HG03575 (cell line): ENCODE results near the gene CEACAM18.
"Not testable (repeated sequence)": the region's sequence is repeated elsewhere in the genome, so short reads cannot be mapped to it uniquely, and the experiment has no call there.

Experiments used
- ATAC-seq: cut with Tn5 transposase; IDR thresholded peaks from one replicate; pipeline ENCODE4 v1.9.1; 2021; ENCODE audit not compliant: unreplicated experiment, insufficient number of reproducible peaks, low FRiP score; ENCODE audit errors: extremely low read depth

CEACAM18 gene

DNA sequence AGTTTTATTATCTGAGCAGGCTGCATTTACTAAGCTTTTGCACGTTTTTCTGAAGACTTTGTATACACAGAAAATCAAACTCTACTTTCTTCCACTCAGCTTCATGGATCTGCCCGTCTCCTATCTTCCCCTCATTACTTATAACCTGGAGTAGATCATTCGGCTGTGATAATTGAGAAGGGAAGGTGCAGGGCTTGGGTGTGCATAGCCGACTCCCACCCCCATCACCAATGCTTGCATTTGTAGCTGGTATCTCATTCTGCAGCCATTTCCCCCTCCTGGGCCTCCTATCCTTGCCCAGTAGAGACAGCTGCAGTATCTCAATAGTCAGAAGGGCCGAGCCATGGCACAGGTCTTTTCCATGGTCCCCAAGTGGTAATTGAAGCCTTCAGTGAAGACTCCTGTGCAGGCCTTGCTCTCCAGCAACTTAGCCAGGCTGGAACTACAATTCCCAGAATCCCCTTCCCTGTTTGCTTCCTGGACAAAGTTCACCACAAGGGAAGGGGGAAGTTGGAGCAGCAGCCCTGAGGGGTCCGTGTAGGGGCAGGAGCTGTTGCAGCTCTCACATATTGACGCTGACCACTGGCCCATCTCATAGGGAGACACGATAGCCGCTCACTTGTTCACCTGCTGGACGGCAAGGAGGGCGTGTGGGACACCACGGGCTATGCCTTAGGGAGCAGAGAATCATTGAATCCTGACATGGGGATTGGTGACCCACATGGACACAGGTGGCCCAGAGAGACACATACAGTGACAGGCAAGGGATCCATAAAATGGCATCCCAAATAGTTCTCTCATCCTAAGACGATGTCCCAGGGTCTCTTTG is 18.0 kb upstream of the CEACAM18 start:
- ATAC-seq: no peak

DNA sequence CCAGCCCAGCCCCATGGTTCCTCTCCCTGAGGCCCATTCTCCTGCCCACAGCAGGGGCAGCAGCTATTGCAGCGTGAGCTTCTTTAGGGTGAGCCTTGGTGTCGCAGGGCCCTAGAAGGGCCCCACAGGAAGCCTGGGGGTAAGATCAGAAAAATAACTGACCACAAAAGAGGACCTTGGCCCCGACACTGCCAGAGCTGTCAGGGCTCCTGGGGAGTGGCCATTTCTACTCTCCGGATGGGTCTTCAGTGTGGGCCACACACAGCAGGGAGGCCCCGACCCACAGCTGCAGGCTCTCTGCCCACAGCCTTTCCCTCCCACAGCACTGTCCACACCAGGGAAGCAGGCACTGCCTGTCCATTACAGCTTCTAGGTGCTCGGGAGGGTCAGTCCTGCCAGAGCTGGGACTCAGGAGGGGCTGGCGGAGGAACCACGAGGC is 16.6 kb upstream of the CEACAM18 start:
- no peak for ATAC-seq

GRCh38 chr19:51462276-51462675 is 16.1 kb upstream of the CEACAM18 start:
- no peak for ATAC-seq

GRCh38 chr19:51462681-51463080 is 15.7 kb upstream of the CEACAM18 start:
- no peak for ATAC-seq

- not testable (repeated sequence) for ATAC-seq
Measured at GRCh38 chr19:51463976-51464581, 14.3 kb upstream of the CEACAM18 start.

- no peak for ATAC-seq
Measured at GRCh38 chr19:51466723-51467122, 11.6 kb upstream of the CEACAM18 start.

DNA sequence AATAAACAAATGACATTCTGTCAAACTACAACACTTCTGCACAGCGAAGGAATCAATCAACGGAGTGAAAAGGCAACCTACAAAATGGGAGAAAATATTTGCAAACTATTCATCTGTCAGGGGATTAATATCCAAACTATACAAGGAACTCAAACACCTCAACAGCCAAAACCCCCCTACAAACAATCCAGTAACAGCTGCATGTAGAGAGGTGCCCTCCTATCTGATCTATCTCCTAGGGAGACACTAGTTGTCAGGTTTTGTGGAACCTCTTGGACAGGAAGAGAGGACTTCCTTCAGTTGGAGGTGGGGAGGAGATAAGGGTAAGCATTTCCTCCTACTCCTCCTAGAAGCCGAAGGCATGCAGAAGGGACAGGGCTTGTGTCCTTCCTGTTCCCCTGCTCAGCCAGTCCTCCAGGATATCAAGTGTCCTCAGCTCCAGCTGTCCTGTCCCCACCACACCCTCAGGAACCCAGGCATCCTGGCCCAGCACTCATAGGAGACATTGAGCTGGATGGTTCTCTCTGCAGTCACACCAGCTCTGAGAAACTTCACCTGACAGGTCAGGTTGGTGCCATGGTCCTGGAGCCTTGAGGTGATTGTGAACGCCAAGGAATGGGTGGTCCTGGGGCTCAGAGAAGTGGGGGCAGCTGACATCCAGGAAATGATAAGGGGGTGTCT is 10.3 kb upstream of the CEACAM18 start:
- ATAC-seq: no peak

DNA sequence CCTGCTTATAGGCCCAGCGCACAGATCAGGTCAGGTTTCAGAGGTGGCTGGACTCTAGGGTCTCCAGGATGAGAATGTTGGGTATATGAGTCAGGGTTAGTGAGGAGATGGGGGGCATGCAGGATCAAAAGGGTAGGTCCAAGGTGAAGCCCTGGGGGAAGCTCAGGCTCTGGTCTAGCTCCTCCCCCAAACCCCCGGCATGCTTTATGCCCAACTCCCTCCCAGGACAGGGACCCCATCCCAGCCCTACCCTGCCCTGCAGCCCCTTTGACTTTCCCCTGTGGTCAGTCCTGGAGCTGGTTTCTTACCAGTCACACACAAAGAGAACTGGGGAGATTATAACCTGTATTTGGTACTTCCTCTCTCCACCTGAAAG is 9.8 kb upstream of the CEACAM18 start:
- ATAC-seq: no peak

DNA sequence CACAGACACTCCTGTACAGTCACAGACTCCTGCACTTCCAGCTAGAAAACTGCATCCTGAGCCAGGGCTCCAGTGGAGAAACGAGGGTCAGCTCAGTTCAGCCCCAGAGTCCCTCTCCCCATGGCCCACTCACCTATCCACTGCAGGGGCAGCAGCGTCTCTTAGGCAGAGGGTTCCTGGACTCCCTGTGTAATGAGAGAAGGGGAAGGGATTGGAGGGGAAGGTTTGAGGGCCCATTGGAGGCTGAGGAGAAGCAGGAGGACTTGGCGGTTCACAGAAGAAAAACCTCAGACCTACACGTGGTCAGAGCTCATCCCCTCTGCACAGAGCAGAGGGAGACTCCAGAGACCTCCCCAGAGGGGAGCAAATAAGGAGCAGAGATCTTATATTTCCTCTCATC is 9.2 kb upstream of the CEACAM18 start:
- no peak for ATAC-seq

GRCh38 chr19:51469629-51470028 is 8.7 kb upstream of the CEACAM18 start:
- ATAC-seq: no peak

DNA sequence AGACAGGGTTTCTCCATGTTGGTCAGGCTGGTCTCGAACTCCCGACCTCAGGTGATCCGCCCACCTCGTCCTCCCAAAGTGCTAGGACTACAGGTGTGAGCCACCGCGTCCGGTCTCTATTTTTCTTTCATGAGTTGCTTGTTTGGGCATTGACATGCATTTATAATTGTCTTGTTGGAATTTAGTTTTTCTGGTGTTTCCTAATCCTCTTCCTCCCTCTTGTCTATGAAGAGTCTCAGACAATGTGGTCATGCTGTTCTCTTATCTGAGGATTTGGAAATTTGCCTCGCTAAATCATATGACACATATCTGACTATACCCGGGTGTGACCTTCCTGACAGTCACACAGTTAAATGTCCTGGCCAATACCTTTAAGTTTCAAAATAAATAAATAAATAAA is 7.4 kb upstream of the CEACAM18 start:
- ATAC-seq: no peak

GRCh38 chr19:51471527-51471926 is 6.8 kb upstream of the CEACAM18 start:
- no peak for ATAC-seq

DNA sequence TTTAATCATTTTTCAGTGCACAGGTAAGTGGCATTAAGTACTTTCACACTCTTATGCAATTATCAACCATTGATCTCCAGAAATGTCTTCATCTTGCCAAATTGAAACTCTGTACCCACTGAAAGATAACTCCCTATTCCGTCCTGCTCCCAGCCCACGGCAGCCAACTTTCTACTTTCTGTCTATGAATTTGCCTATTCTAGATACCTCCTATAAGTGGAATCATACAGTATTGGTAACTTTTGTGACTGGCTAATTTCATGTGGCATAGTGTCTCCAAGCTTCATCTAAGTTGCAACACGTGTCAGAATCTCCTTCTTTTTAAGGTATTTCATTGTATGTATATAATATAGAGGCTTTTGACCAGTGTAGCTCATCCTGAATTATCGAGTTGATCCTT is 5.7 kb upstream of the CEACAM18 start:
- ATAC-seq: no peak

DNA sequence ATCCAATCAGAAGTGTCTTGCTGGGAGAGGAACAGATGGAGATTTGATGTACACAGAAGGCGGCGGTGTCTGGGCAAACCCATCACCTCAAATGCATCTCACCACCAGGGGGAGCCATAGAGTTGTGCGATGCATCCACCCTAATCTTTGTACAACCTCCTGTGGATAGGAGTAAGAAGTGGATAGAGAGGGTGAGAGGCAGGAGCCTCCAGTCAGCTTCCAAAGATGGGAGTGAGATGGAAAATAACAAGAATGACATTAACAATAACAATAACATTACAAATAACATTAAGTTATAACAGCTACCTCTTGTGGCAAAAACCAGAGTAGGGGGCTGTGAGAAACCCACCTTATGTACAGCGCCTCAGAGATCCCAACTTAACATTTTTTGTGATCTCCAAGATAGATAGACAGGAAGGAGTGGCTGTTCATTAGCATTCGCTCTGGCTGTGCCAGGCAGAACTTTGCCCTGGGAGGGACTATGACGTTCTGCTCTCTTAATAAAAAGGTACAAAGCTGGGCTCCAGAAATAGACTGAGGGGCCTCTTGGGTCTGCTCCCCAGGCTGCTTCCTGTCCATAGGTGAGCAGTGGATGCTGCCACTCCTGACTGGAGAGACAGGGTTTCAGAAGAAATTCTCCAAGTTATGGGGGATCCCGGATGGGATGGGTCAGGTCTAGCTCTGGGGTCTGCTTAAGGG is 5.2 kb upstream of the CEACAM18 start:
- ATAC-seq: no peak

DNA sequence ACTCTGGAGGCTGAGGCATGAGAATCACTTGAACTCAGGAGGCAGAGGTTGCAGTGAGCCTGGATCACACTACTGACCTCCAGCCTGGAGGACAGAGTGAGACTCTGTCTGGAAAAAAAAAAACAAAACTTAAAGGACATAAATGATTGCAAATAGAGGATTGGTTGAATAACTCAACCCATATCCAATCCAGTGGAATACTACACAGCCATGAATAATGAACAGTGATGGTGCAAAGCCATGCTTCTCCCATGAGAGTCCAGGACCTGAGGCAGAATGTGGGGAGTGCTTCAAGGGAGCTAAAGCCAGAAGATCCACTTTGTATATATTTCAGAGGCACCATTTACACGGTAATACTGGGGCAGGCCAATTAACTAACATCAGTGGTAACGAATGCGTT is 2.2 kb upstream of the CEACAM18 start:
- ATAC-seq: no peak

- no peak for ATAC-seq
Measured at GRCh38 chr19:51477344-51477743, 995 bp upstream of the CEACAM18 start.

DNA sequence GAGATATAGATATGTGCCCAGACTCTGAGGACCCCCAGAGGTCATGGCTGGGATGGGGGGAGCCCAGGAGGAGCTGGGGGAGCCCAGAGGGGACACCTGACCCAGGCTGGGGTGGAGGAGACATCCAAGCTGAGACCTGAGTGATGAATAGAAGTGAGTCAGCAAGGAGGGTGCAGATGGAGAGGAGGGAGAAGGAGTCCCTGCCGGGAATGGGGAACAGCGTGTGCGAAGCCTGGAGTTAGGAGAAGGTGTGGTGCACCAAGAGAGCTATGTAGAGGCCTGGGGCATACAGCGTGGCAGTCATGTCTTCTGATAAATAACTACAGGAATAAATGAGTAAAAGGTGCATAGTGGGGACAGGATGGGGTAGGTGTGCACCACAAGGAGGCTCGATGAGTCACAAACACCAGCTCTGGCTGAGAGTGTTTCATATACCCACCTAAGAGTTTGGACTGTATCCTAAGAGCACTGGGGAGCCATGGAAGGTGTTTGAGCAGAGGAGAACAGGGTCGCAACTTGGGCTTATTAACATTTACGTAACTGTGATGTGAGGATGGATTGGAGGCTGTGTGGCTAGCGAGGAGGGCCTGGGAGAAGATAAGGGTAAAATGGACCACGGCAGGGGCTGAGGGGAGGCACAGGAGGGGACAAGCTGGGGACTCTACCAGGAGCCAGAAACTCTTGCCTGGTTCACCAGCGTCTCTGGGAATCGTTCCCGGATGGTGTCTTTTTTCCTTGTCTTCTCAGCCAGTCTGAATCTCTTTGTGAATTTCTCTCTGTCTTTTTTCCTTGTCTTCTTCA is 1.4 kb downstream of the CEACAM18 start:
- no peak for ATAC-seq

GRCh38 chr19:51480590-51480989 is 2.3 kb downstream of the CEACAM18 start:
- ATAC-seq: no peak
